PC-9 (cell line): ENCODE data around the gene RAG2.

Experiments used
- CTCF ChIP-seq: fragments of 200-600 bp; sonication (generic); conservative IDR thresholded peaks from 2 replicates; pipeline ENCODE4 v1.6.1; 2017; ENCODE audit warnings: mixed run types, antibody characterized with exemption, mild to moderate bottlenecking, moderate library complexity
- EZH2 ChIP-seq: fragments of 200-600 bp; sonication (generic); IDR thresholded peaks from 2 replicates; pipeline ENCODE4 v1.8.0; 2017; ENCODE audit warnings: antibody characterized with exemption, low read depth

DNA sequence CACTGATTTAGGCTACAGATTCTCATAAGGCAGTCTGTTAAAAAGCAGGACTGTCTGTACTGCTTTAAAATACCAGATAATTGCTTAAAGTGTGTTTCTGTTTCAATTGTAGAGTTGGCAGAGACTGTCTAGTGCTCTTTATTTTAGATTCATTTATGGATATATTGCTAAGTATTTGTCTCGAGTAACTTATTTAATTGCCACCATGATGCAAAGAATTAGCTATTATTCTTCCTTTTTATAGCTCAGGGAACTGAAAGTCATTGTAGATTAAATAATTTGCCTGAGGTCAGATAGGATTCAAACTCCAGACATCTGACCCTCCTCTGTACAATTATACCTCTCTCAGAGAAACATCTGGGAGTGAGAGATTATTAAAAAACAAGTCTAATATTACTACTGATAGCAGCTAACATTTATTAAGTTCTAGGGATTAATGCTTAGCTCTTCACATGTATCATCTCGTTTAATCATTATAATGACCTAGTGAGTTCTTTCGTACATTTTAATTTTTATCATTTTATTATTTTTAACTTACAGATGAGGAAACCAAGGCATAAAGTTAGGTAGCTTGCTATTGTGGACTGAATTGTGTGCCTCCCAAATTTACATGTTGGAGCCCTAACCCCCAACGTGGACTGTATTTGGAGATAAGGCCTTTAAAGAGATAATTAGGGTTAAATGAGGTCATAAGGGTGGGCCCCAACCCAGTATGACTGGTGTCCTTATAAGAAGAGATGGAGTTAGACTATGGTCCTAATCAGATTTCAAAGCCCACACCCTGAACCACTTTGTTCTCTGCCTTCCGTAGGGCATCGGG lies 19.7 kb upstream of the RAG2 start:
- no peak for TF ChIP-seq CTCF
- TF ChIP-seq EZH2 = no peak
